Nephron (organoid): Measurements from ENCODE around the gene UTP14A.
A peak's percentile ranks its signal among the peaks of the same experiment; 100 is the strongest.

Experiments
- H3K27ac Mint-ChIP-seq, 3 experiments: 2 replicates each; pipeline ENCODE4 v1.8.0; 2020; ENCODE audit warnings: mixed read lengths in 3 of 3, mild to moderate bottlenecking in 2 of 3, moderate library complexity in 1 of 3
- H3K27me3 Mint-ChIP-seq: 2 replicates; pipeline ENCODE4 v1.8.0; 2021; ENCODE audit warnings: low read depth, mild to moderate bottlenecking, moderate library complexity, mixed read lengths
- H3K36me3 Mint-ChIP-seq: 2 replicates; pipeline ENCODE4 v1.8.0; 2020; ENCODE audit warnings: low read depth, mixed read lengths
- H3K4me1 Mint-ChIP-seq: 2 replicates; pipeline ENCODE4 v1.8.0; 2020; ENCODE audit warnings: mixed read lengths
- H3K4me3 Mint-ChIP-seq, 3 experiments: 2 replicates each; pipeline ENCODE4 v1.8.0; 2020; ENCODE audit warnings: mild to moderate bottlenecking in 3 of 3, mixed read lengths in 3 of 3, moderate library complexity in 2 of 3
- H3K9me3 Mint-ChIP-seq: 2 replicates; pipeline ENCODE4 v1.8.0; 2020; ENCODE audit warnings: mixed read lengths
- TF ChIP-seq, protein P1 (sequence below), 3 experiments: fragments of 200-600 bp; sonication (generic); IDR thresholded peaks; one replicate each; pipeline ENCODE4 v1.5.0; 2021; ENCODE audit warnings: antibody characterized with exemption in 3 of 3; ENCODE audit not compliant: unreplicated experiment in 3 of 3

Gene UTP14A

DNA sequence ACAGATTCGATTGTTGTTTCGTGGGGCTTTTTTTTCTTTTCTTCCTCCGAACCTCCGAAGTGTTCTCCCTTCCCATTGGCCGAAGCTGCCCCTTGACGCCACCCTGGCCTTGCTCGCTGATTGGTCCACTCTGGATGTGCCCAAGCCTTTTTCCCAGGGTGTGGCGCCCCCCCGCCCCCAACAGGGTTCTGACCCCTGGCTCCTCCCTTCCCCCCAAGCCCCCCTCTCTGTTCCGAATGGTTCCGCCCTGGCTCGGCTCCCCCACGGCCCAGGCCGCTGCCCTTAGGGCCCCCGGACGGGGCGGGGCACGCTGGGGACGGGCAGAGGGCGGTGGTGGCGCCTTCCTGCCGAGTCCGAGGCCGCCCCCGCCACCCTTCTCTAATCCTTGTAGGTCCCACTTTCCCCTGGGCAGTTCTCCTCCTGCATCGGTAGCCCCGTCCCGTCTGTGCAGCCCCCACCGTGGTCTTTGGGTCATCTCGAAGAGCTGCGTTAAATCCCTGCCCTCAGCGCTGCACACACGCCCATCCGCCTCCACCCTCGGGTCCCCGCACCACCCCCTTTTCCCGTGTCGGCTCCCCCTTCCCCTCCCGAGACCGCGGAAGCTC, 25.5 kb downstream of the UTP14A start:
- Mint-ChIP-seq H3K27me3 (peaks cover 30% of the 10 kb centered on the region), H3K27ac (peak overlapping the region; percentile 90 to 94 (median 92)), H3K9me3 (peaks cover 6% of the 10 kb centered on the region), H3K4me1 (no peaks in the 10 kb centered on the region), H3K36me3 (peaks cover 13% of the 10 kb centered on the region), H3K4me3 (peak overlapping the region; percentile 90 to 93 (median 90))
- TF ChIP-seq, protein P1, sequence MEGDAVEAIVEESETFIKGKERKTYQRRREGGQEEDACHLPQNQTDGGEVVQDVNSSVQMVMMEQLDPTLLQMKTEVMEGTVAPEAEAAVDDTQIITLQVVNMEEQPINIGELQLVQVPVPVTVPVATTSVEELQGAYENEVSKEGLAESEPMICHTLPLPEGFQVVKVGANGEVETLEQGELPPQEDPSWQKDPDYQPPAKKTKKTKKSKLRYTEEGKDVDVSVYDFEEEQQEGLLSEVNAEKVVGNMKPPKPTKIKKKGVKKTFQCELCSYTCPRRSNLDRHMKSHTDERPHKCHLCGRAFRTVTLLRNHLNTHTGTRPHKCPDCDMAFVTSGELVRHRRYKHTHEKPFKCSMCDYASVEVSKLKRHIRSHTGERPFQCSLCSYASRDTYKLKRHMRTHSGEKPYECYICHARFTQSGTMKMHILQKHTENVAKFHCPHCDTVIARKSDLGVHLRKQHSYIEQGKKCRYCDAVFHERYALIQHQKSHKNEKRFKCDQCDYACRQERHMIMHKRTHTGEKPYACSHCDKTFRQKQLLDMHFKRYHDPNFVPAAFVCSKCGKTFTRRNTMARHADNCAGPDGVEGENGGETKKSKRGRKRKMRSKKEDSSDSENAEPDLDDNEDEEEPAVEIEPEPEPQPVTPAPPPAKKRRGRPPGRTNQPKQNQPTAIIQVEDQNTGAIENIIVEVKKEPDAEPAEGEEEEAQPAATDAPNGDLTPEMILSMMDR (IDR thresholded peaks at IDR 0.05; ENCODE audit: unreplicated experiment in 3 of 3): no peak

GRCh38 chrX:129932016-129932820, 26.3 kb downstream of the UTP14A start:
- H3K36me3 Mint-ChIP-seq: peaks cover 9% of the 10 kb centered on the region
- H3K4me3 Mint-ChIP-seq: peak overlapping the region; percentile 90 to 93 (median 90)
- peaks cover 6% of the 10 kb centered on the region for H3K9me3 Mint-ChIP-seq
- TF ChIP-seq, protein P1 (IDR thresholded peaks at IDR 0.05; ENCODE audit: unreplicated experiment in 3 of 3): no peak
- H3K27ac Mint-ChIP-seq: peak overlapping the region; percentile 81 to 94 (median 92)
- H3K4me1 Mint-ChIP-seq: peaks cover 3% of the 10 kb centered on the region
- peaks cover 37% of the 10 kb centered on the region for H3K27me3 Mint-ChIP-seq

- H3K4me1 Mint-ChIP-seq: peaks cover 6% of the 10 kb centered on the region
- peaks cover 37% of the 10 kb centered on the region for H3K27me3 Mint-ChIP-seq
- TF ChIP-seq, protein P1 (IDR thresholded peaks at IDR 0.05; ENCODE audit: unreplicated experiment in 3 of 3): no peak
- peaks cover 9% of the 10 kb centered on the region for H3K36me3 Mint-ChIP-seq
- H3K27ac Mint-ChIP-seq: no peak overlapping the region
- peak overlapping the region; percentile 60 to 75 (median 61) for H3K4me3 Mint-ChIP-seq
- H3K9me3 Mint-ChIP-seq: peaks cover 6% of the 10 kb centered on the region
Observed at GRCh38 chrX:129932821-129933321, 26.9 kb downstream of the UTP14A start.

DNA sequence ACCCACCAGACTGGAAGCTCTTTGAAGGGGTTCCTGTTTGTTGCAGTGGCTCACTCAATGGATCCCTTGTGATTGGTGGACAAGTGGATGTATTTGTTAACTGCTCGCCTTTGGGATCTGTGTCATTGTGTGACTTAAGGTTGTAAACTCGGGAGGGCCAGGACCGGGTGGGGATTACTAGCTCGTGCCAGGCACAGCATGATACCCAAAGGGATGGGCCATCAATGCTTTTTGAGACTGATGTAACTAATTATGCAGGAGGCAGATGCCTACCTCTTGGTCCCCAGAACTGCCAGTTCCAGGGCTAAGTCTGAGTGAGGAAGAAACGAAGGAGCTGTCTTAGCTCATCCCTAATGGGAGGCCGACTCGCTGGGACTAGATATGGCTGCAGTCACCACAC, 27.7 kb downstream of the UTP14A start:
- Mint-ChIP-seq H3K4me1 (peaks cover 6% of the 10 kb centered on the region), H3K36me3 (peaks cover 7% of the 10 kb centered on the region), H3K9me3 (peaks cover 6% of the 10 kb centered on the region), H3K4me3 (peak overlapping the region; percentile 79 to 82 (median 80)), H3K27ac (peak overlapping the region in 2 of 3 experiments; percentile 34 to 80), H3K27me3 (peaks cover 37% of the 10 kb centered on the region)
- TF ChIP-seq, protein P1 (IDR thresholded peaks at IDR 0.05; ENCODE audit: unreplicated experiment in 3 of 3): no peak

- TF ChIP-seq, protein P1 (IDR thresholded peaks at IDR 0.05; ENCODE audit: unreplicated experiment in 3 of 3): no peak
- Mint-ChIP-seq H3K4me3 (peak overlapping the region; percentile 51 to 75 (median 65)), H3K27me3 (peaks cover 37% of the 10 kb centered on the region), H3K9me3 (peaks cover 6% of the 10 kb centered on the region), H3K27ac (no peak overlapping the region), H3K36me3 (no peaks in the 10 kb centered on the region), H3K4me1 (peaks cover 6% of the 10 kb centered on the region)
Observed at GRCh38 chrX:129934461-129934860, 28.5 kb downstream of the UTP14A start.
